ENCODE results near the gene TERC.

DNA sequence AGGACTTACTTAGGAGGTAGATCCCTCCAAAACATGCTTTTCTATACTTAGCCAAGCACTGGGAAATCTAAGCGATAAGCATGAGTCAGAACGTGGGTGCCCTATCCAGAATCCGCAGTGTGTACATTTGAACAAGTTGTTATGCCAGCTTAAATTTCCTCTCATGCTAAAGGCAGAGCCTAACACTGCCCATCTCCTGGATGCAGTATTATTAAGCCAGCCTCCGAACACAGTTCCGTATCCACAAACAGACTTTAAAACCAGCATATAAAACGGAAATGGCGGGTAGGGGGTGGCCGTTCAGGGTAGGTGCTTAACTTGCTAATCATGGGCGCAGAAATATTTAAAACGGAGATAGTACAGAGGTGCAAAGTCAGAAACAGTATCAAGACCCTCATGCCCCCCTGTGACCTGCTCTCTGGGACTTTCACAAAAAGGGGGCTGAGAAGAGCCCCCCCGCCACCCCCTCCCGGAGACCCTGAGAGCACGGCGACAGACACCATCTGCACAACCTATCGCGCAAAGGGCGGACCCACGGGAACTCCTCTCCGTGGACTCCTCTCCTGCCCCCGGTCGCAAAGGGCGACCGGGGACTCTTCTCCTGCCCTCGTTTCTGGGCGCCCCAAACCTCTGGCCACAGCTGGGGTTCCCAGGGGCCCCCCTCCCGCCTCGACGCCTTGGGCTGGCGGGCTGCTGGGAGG is 46.9 kb upstream of the TERC start:
- TF ChIP-seq, protein P1, sequence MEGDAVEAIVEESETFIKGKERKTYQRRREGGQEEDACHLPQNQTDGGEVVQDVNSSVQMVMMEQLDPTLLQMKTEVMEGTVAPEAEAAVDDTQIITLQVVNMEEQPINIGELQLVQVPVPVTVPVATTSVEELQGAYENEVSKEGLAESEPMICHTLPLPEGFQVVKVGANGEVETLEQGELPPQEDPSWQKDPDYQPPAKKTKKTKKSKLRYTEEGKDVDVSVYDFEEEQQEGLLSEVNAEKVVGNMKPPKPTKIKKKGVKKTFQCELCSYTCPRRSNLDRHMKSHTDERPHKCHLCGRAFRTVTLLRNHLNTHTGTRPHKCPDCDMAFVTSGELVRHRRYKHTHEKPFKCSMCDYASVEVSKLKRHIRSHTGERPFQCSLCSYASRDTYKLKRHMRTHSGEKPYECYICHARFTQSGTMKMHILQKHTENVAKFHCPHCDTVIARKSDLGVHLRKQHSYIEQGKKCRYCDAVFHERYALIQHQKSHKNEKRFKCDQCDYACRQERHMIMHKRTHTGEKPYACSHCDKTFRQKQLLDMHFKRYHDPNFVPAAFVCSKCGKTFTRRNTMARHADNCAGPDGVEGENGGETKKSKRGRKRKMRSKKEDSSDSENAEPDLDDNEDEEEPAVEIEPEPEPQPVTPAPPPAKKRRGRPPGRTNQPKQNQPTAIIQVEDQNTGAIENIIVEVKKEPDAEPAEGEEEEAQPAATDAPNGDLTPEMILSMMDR (IDR thresholded peaks at IDR 0.05; ENCODE audit: borderline replicate concordance, extremely low read depth, low read length, poor library complexity, severe bottlenecking) = no peak
- TF ChIP-seq EZH2 (IDR thresholded peaks at IDR 0.05; ENCODE audit: borderline replicate concordance, low read depth, low read length, severe bottlenecking) = no peak
